ENCODE measurements around the gene THAP7.
"Not testable (repeated sequence)": the region's sequence is repeated elsewhere in the genome, so short reads cannot be mapped to it uniquely, and the experiment has no call there.

THAP7 gene, protein sequence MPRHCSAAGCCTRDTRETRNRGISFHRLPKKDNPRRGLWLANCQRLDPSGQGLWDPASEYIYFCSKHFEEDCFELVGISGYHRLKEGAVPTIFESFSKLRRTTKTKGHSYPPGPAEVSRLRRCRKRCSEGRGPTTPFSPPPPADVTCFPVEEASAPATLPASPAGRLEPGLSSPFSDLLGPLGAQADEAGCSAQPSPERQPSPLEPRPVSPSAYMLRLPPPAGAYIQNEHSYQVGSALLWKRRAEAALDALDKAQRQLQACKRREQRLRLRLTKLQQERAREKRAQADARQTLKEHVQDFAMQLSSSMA

DNA sequence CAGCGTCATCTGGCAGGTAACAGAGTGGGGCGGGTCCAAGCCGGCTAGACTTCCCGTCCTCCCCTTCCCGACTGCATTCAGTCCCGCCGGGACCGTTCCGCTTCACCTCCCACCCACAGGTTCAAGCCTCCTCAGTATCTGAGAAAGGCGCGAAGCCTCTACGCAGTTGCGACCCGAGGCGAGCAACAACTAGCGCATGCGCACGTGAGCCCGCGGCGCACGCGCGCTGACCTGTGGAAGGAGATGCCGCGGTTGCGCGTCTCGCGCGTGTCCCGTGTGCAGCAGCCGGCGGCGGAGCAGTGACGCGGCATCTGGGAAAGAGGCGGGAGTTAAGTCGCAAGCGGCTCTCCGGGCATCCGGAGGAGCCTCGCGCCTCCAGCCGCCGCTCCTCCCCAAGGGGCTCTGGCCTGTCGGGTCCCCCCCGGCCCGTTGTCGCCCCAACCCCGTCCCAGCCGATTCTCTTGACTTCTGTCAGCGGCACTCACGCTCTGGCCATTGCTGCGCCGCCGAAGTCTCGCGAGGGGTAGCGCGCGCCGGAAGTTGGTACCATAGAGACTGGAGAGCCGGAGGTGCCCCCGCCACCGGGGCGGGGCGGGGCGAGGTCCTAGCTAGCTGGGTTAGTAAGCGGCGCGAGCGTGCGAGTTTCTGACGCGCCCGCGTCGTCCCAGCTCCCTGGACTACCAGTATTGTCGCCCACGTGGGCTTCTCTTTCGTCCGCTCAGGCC lies at the start of gene THAP7:
Gene THAP7, minus strand, starts transcription at position 518 of the 725 bp plus-strand sequence. Its CDS starts 207 bp downstream, at position 311.
- H3K27ac ChIP-seq (ENCODE audit: poor library complexity, severe bottlenecking): peak within 1 kb of the TSS; percentile 88
- no peaks in the 10 kb centered on the region for H3K27me3 ChIP-seq (ENCODE audit: insufficient read depth, poor library complexity, severe bottlenecking)
- H3K9me3 ChIP-seq (ENCODE audit: severe bottlenecking): peaks cover 2% of the 10 kb centered on the region
- H3K36me3 ChIP-seq (ENCODE audit: low read depth): peaks cover 23% of the 10 kb centered on the region
- H3K4me3 ChIP-seq (ENCODE audit: severe bottlenecking): peak within 1 kb of the TSS; percentile 87
- no peaks in the 10 kb centered on the region for H3K4me1 ChIP-seq (ENCODE audit: insufficient read depth, poor library complexity, severe bottlenecking)
- ATAC-seq (ENCODE audit: low read depth): peak; percentile 83
- peak; percentile 95 for DNase-seq (ENCODE audit: low spot score)
- TF ChIP-seq, protein P1, sequence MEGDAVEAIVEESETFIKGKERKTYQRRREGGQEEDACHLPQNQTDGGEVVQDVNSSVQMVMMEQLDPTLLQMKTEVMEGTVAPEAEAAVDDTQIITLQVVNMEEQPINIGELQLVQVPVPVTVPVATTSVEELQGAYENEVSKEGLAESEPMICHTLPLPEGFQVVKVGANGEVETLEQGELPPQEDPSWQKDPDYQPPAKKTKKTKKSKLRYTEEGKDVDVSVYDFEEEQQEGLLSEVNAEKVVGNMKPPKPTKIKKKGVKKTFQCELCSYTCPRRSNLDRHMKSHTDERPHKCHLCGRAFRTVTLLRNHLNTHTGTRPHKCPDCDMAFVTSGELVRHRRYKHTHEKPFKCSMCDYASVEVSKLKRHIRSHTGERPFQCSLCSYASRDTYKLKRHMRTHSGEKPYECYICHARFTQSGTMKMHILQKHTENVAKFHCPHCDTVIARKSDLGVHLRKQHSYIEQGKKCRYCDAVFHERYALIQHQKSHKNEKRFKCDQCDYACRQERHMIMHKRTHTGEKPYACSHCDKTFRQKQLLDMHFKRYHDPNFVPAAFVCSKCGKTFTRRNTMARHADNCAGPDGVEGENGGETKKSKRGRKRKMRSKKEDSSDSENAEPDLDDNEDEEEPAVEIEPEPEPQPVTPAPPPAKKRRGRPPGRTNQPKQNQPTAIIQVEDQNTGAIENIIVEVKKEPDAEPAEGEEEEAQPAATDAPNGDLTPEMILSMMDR (IDR thresholded peaks at IDR 0.05; ENCODE audit: poor library complexity, severe bottlenecking): no peak

DNA sequence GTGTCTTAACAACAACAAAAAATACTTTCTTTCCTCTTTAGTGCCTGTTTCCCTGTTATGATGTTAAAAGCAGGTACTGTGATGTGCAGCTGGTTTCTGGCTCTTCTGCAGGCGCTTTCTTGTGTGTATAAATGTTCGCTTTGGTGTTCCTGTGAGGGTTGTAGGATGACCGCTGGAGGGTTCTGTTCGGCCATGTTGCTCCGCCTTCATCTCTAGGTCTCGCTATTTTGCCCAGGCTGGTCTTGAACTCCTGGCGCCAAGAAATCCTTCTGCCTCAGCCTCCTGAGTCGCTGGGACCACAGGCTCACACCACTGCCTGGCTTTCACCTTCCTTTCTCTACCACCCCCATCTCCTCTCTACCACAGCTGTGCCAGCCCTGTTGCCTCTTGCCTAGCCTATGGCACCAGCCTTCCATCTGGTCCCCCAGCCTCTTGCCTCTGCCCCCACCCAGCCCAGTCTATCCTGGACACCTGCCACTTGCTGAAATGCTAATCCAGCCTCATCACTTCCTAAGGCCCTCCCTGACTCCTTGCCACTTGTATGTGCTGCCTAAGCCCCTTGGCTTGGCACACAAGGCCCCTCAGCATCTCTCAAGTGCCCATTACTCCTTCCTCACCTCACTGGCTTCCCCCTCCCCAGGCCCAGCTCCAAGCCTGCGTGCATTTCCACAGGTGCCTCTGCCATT lies 49.4 kb upstream of the THAP7 start:
- H3K4me1 ChIP-seq (ENCODE audit: insufficient read depth, poor library complexity, severe bottlenecking): no peaks in the 10 kb centered on the region
- TF ChIP-seq, protein P1 (IDR thresholded peaks at IDR 0.05; ENCODE audit: poor library complexity, severe bottlenecking): no peak

DNA sequence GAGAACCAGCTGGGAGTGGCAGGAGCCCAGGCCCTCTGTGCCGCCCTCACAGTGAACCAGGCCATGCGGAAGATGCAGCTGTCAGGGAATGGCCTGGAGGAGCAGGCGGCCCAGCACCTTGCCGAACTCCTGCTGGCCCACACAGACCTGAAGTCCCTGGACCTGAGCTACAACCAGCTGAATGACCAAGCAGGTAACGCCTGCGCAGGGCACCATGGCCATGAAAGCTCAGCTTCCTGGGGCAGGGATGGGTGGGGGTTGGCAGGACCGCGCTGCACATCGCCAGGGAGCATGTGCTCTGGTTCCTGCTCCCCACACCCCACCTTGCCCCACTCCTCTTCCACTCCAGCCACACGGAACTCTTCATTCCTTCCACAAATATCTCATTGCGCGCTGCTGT lies 47.0 kb upstream of the THAP7 start:
- DNase-seq (ENCODE audit: low spot score); H3K4me3 ChIP-seq (ENCODE audit: severe bottlenecking); H3K27me3 ChIP-seq (ENCODE audit: insufficient read depth, poor library complexity, severe bottlenecking); H3K9me3 ChIP-seq (ENCODE audit: severe bottlenecking); H3K27ac ChIP-seq (ENCODE audit: poor library complexity, severe bottlenecking); H3K4me1 ChIP-seq (ENCODE audit: insufficient read depth, poor library complexity, severe bottlenecking); H3K36me3 ChIP-seq (ENCODE audit: low read depth); ATAC-seq (ENCODE audit: low read depth): not testable (repeated sequence)

More for the DNA sequence above, 49.4 kb upstream of the THAP7 start:
- no peak overlapping the region for H3K4me3 ChIP-seq (ENCODE audit: severe bottlenecking)
- ATAC-seq (ENCODE audit: low read depth) (no peak), DNase-seq (ENCODE audit: low spot score) (no peak)
- no peak overlapping the region for H3K27ac ChIP-seq (ENCODE audit: poor library complexity, severe bottlenecking)
- H3K27me3 ChIP-seq (ENCODE audit: insufficient read depth, poor library complexity, severe bottlenecking): no peaks in the 10 kb centered on the region
- no peaks in the 10 kb centered on the region for H3K36me3 ChIP-seq (ENCODE audit: low read depth)
- H3K9me3 ChIP-seq (ENCODE audit: severe bottlenecking): peaks cover 3% of the 10 kb centered on the region

DNA sequence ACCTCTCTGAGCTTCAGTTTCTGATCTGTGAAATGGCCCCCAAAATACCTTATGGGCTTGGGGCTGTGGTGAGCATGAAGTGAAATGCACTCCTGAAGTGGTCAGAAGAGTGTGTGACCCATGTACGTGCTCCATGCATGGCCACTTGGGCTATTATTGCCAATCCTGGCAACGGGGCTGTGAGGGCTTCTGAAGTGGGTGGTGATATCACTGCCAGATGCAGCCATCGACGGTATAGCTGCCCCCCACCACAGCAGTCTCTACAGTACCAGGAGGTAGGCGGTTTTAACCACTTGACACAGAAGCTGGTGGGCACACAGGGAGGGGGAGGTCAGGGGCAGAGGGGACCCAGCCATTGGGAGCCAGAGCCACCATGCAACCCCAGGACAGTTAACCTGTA lies 46.5 kb upstream of the THAP7 start:
- not testable (repeated sequence) for H3K27ac ChIP-seq (ENCODE audit: poor library complexity, severe bottlenecking); ATAC-seq (ENCODE audit: low read depth); DNase-seq (ENCODE audit: low spot score); H3K9me3 ChIP-seq (ENCODE audit: severe bottlenecking); H3K4me3 ChIP-seq (ENCODE audit: severe bottlenecking); H3K36me3 ChIP-seq (ENCODE audit: low read depth); H3K27me3 ChIP-seq (ENCODE audit: insufficient read depth, poor library complexity, severe bottlenecking)
- peaks cover 12% of the 10 kb centered on the region for H3K4me1 ChIP-seq (ENCODE audit: insufficient read depth, poor library complexity, severe bottlenecking)

DNA sequence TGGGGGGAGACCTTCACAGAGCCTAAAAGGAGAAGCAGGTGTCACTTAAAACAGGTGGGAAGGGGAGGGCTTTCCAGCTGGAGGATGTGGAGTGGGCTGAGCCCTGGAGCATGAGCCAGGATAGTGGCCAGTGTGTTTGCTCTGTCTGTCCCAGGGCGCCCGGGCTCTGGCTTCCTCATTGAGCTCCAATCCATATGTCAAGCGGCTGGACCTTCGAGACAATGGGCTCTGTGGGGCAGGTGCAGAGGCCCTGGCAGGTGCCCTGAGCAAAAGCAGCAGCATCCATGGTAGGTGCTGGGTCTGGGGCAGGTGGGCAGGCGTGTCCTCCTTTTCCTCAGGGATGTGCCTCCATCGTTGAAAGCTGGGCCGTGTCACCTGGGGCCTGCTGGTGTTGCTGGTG lies 45.8 kb upstream of the THAP7 start:
- DNase-seq (ENCODE audit: low spot score): no peak
- Histone ChIP-seq H3K27me3 (ENCODE audit: insufficient read depth, poor library complexity, severe bottlenecking) (no peaks in the 10 kb centered on the region), H3K36me3 (ENCODE audit: low read depth) (no peaks in the 10 kb centered on the region), H3K27ac (ENCODE audit: poor library complexity, severe bottlenecking) (no peak overlapping the region), H3K9me3 (ENCODE audit: severe bottlenecking) (no peaks in the 10 kb centered on the region), H3K4me1 (ENCODE audit: insufficient read depth, poor library complexity, severe bottlenecking) (peaks cover 13% of the 10 kb centered on the region), H3K4me3 (ENCODE audit: severe bottlenecking) (no peak overlapping the region)
- no peak for ATAC-seq (ENCODE audit: low read depth)
- TF ChIP-seq, protein P1 (IDR thresholded peaks at IDR 0.05; ENCODE audit: poor library complexity, severe bottlenecking): no peak

All from RWPE2 (cell line).